ENCODE results near the gene CLCN2.
A peak's percentile ranks its signal among the peaks of the same experiment; 100 is the strongest.

Gene CLCN2

GRCh38 chr3:184380627-184381260 is 19.3 kb upstream of the CLCN2 start:
- no peak for DNase-seq

- DNase-seq = no peak
Measured at GRCh38 chr3:184380185-184380626, 18.8 kb upstream of the CLCN2 start.

- DNase-seq = no peak
Measured at GRCh38 chr3:184379358-184380184, 18.2 kb upstream of the CLCN2 start, which contains the start of gene CHRD. Gene CHRD (plus strand): TSS chr3:184380054. CDS start chr3:184380319, 265 bp downstream.

GRCh38 chr3:184378651-184379357 is 17.4 kb upstream of the CLCN2 start:
- no peak for DNase-seq

- no peak for DNase-seq
Measured at GRCh38 chr3:184377882-184378445, 16.6 kb upstream of the CLCN2 start, which contains the start of gene THPO. Gene THPO (minus strand): TSS chr3:184378207. CDS start chr3:184376259, 1,948 bp downstream.

- DNase-seq = no peak
Measured at GRCh38 chr3:184377374-184377773, 16.0 kb upstream of the CLCN2 start.

GRCh38 chr3:184375747-184376461 is 14.5 kb upstream of the CLCN2 start:
- DNase-seq = no peak

- no peak for DNase-seq
Measured at GRCh38 chr3:184373422-184373821, 12.0 kb upstream of the CLCN2 start.

GRCh38 chr3:184372911-184373310 is 11.5 kb upstream of the CLCN2 start:
- DNase-seq = no peak

- no peak for DNase-seq
Measured at GRCh38 chr3:184372296-184372821, 11.0 kb upstream of the CLCN2 start.

- peak; percentile 77 for DNase-seq
Measured at GRCh38 chr3:184371570-184372018, 10.2 kb upstream of the CLCN2 start.

- DNase-seq = no peak
Measured at GRCh38 chr3:184368586-184369183, 7.3 kb upstream of the CLCN2 start.

- DNase-seq = no peak
Measured at GRCh38 chr3:184368116-184368515, 6.7 kb upstream of the CLCN2 start.

- DNase-seq = no peak
Measured at GRCh38 chr3:184366619-184367289, 5.3 kb upstream of the CLCN2 start.

GRCh38 chr3:184362668-184363546 is 1.5 kb upstream of the CLCN2 start:
- peak; percentile 98 for DNase-seq

- DNase-seq = peak; percentile 51
Measured at GRCh38 chr3:184361932-184362667, 695 bp upstream of the CLCN2 start.

GRCh38 chr3:184360929-184361531 is 375 bp downstream of the CLCN2 start:
- no peak for DNase-seq

GRCh38 chr3:184360070-184360928 is 1.1 kb downstream of the CLCN2 start:
- no peak for DNase-seq
